ENCODE results near the gene SERTAD1. TPM values are rescaled to one million over a fixed set of nuclear protein-coding genes. Genes with fewer than 3 reads are reported as not detected.
A peak's percentile ranks its signal among the peaks of the same experiment; 100 is the strongest.
"Not testable (repeated sequence)": the region's sequence is repeated elsewhere in the genome, so short reads cannot be mapped to it uniquely, and the experiment has no call there.

SERTAD1 gene
- polyA plus RNA-seq, 3 donors = 21.0 to 55.9 (median 21.6) TPM

GRCh38 chr19:40411125-40411842 is 14.5 kb downstream of the SERTAD1 start:
- H3K27ac Mint-ChIP-seq = no peak overlapping the region

GRCh38 chr19:40410030-40410389 is 15.8 kb downstream of the SERTAD1 start:
- Histone ChIP-seq H3K4me1 (ENCODE audit: control insufficient read depth in 1 of 2, insufficient read depth in 2 of 2, low read length in 2 of 2) (peaks cover 12% of the 10 kb centered on the region in 2 donors), H3K4me2 (replicated peaks; ENCODE audit: extremely low read depth, low read length, poor library complexity, severe bottlenecking) (no peak overlapping the region), H2AFZ (ENCODE audit: insufficient read depth, low read depth, low read length, poor library complexity, severe bottlenecking) (no peak overlapping the region), H3K9me3 (replicated peaks in 1 of 2; ENCODE audit: control insufficient read depth in 1 of 2, insufficient read depth in 1 of 2, low read length in 2 of 2) (no peaks in the 10 kb centered on the region), H3K36me3 (replicated peaks in 1 of 2; ENCODE audit: control insufficient read depth in 1 of 2, insufficient read depth in 2 of 2, low read length in 2 of 2) (no peaks in the 10 kb centered on the region), H3K79me2 (ENCODE audit: insufficient read depth, low read length) (no peaks in the 10 kb centered on the region), H4K20me1 (ENCODE audit: insufficient read depth, low read length) (no peaks in the 10 kb centered on the region), H3K4me3 (replicated peaks in 1 of 3; ENCODE audit: low read depth in 2 of 3, low read length in 3 of 3) (no peak overlapping the region), H3K9ac (ENCODE audit: insufficient read depth, low read length, poor library complexity, severe bottlenecking) (no peak overlapping the region), H3K27ac (ENCODE audit: low read depth in 1 of 2, low read length in 2 of 2) (no peak overlapping the region), H3K27me3 (ENCODE audit: control insufficient read depth in 2 of 2, insufficient read depth in 2 of 2, low read length in 2 of 2) (no peaks in the 10 kb centered on the region)
- Mint-ChIP-seq H3K4me3 (no peak overlapping the region), H3K36me3 (no peaks in the 10 kb centered on the region), H3K27me3 (ENCODE audit: low read depth in 3 of 3) (peaks cover 3 to 8% (median 8%) of the 10 kb centered on the region in 3 donors), H3K9me3 (no peaks in the 10 kb centered on the region), H3K27ac (no peak overlapping the region), H3K4me1 (peaks cover 19% of the 10 kb centered on the region)
- no peak for TF ChIP-seq CTCF (IDR thresholded peaks at IDR 0.05)
- 49% methylated on average over 3 of the region's 9 CpGs for WGBS (ENCODE audit: insufficient coverage)
- DNase-seq = no peak
- intact Hi-C loops (cut with micrococcal nuclease) = no loop called here

More at GRCh38 chr19:40411125-40411842, 14.5 kb downstream of the SERTAD1 start:
- H3K4me3 ChIP-seq (replicated peaks in 1 of 3; ENCODE audit: low read depth in 2 of 3, low read length in 3 of 3) = no peak overlapping the region
- intact Hi-C loops (cut with micrococcal nuclease) = no loop called here
- H3K27ac ChIP-seq (ENCODE audit: low read depth in 1 of 2, low read length in 2 of 2) = no peak overlapping the region
- Mint-ChIP-seq H3K4me3 (no peak overlapping the region), H3K36me3 (no peaks in the 10 kb centered on the region), H3K27me3 (ENCODE audit: low read depth in 3 of 3) (peaks cover 3 to 11% (median 8%) of the 10 kb centered on the region in 3 donors), H3K4me1 (peaks cover 31% of the 10 kb centered on the region), H3K9me3 (peaks cover 0 to 3% (median 0%) of the 10 kb centered on the region in 7 donors)
- no peaks in the 10 kb centered on the region for H4K20me1 ChIP-seq (ENCODE audit: insufficient read depth, low read length)
- no peak overlapping the region for H2AFZ ChIP-seq (ENCODE audit: insufficient read depth, low read depth, low read length, poor library complexity, severe bottlenecking)
- peak overlapping the region; percentile 4 for H3K9ac ChIP-seq (ENCODE audit: insufficient read depth, low read length, poor library complexity, severe bottlenecking)
- DNase-seq = no peak
- peaks cover 24 to 25% of the 10 kb centered on the region in 2 donors for H3K4me1 ChIP-seq (ENCODE audit: control insufficient read depth in 1 of 2, insufficient read depth in 2 of 2, low read length in 2 of 2)
- no peak for TF ChIP-seq CTCF (IDR thresholded peaks at IDR 0.05)
- H3K27me3 ChIP-seq (ENCODE audit: control insufficient read depth in 2 of 2, insufficient read depth in 2 of 2, low read length in 2 of 2) = no peaks in the 10 kb centered on the region
- 58% methylated on average over 8 of the region's 16 CpGs for WGBS (ENCODE audit: insufficient coverage)
- H3K79me2 ChIP-seq (ENCODE audit: insufficient read depth, low read length) = no peaks in the 10 kb centered on the region
- H3K9me3 ChIP-seq (replicated peaks in 1 of 2; ENCODE audit: control insufficient read depth in 1 of 2, insufficient read depth in 1 of 2, low read length in 2 of 2) = no peaks in the 10 kb centered on the region
- H3K4me2 ChIP-seq (replicated peaks; ENCODE audit: extremely low read depth, low read length, poor library complexity, severe bottlenecking) = no peak overlapping the region
- H3K36me3 ChIP-seq (replicated peaks in 1 of 2; ENCODE audit: control insufficient read depth in 1 of 2, insufficient read depth in 2 of 2, low read length in 2 of 2) = no peaks in the 10 kb centered on the region

- H3K36me3 Mint-ChIP-seq; H3K4me3 Mint-ChIP-seq; DNase-seq; intact Hi-C loops (cut with micrococcal nuclease); H3K79me2 ChIP-seq (ENCODE audit: insufficient read depth, low read length); H3K27ac Mint-ChIP-seq; H3K36me3 ChIP-seq (replicated peaks in 1 of 2; ENCODE audit: control insufficient read depth in 1 of 2, insufficient read depth in 2 of 2, low read length in 2 of 2); H3K9me3 ChIP-seq (replicated peaks in 1 of 2; ENCODE audit: control insufficient read depth in 1 of 2, insufficient read depth in 1 of 2, low read length in 2 of 2); H3K9me3 Mint-ChIP-seq; H3K27me3 ChIP-seq (ENCODE audit: control insufficient read depth in 2 of 2, insufficient read depth in 2 of 2, low read length in 2 of 2); H3K9ac ChIP-seq (ENCODE audit: insufficient read depth, low read length, poor library complexity, severe bottlenecking); H4K20me1 ChIP-seq (ENCODE audit: insufficient read depth, low read length); H3K27me3 Mint-ChIP-seq (ENCODE audit: low read depth in 3 of 3); H3K4me3 ChIP-seq (replicated peaks in 1 of 3; ENCODE audit: low read depth in 2 of 3, low read length in 3 of 3); H2AFZ ChIP-seq (ENCODE audit: insufficient read depth, low read depth, low read length, poor library complexity, severe bottlenecking); H3K27ac ChIP-seq (ENCODE audit: low read depth in 1 of 2, low read length in 2 of 2): not testable (repeated sequence)
- Histone ChIP-seq H3K4me1 (ENCODE audit: control insufficient read depth in 1 of 2, insufficient read depth in 2 of 2, low read length in 2 of 2) (peaks cover 16 to 17% of the 10 kb centered on the region in 2 donors), H3K4me2 (replicated peaks; ENCODE audit: extremely low read depth, low read length, poor library complexity, severe bottlenecking) (peak overlapping the region; percentile 49)
- peaks cover 24% of the 10 kb centered on the region for H3K4me1 Mint-ChIP-seq
- 89% methylated on average over 6 of the region's 8 CpGs for WGBS (ENCODE audit: insufficient coverage)
Measured at GRCh38 chr19:40408598-40408925, 17.2 kb downstream of the SERTAD1 start.
